GM12865 (cell line): ENCODE data around the gene GRID1.
"Not testable (repeated sequence)": the region's sequence is repeated elsewhere in the genome, so short reads cannot be mapped to it uniquely, and the experiment has no call there.

ENCODE experiments used
- DNase-seq: peaks from one replicate; pipeline ENCODE4 v3.0.0; 2010; ENCODE audit warnings: low read depth
- H3K4me3 ChIP-seq: 2 replicates; pipeline ENCODE4 v1.5.1; 2011; ENCODE audit warnings: mild to moderate bottlenecking, low read depth, low read length, control low read depth
- CTCF ChIP-seq: IDR thresholded peaks from 2 replicates; pipeline ENCODE4 v1.5.1; 2011; ENCODE audit warnings: low read length, control low read depth, low read depth, inconsistent platforms; ENCODE audit not compliant: insufficient read depth; ENCODE audit errors: missing control alignments

Gene GRID1

GRCh38 chr10:86113501-86113900 is 253.1 kb downstream of the GRID1 start:
- TF ChIP-seq CTCF, result no peak
- H3K4me3 ChIP-seq, result no peak overlapping the region
- no peak for DNase-seq

DNA sequence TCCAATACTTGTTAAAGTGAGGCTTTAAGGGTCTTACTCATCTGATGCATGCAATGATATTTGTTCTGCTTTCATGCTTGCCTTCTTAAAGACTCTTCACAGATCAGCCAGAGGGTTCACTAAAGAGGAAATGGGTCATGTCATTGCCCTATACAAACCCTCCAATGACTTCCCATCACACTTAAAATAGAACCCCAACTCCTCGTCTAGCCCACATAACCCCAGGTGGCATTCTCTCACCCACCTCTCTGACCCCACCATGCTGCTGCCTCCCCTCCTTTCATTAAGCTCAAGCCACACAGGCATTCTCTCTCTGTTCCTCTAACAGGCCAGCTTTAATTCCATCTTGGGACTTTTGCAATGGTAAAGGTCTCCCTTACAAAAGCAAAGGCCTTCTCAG is 253.6 kb downstream of the GRID1 start:
- no peak overlapping the region for H3K4me3 ChIP-seq
- no peak for TF ChIP-seq CTCF
- no peak for DNase-seq

DNA sequence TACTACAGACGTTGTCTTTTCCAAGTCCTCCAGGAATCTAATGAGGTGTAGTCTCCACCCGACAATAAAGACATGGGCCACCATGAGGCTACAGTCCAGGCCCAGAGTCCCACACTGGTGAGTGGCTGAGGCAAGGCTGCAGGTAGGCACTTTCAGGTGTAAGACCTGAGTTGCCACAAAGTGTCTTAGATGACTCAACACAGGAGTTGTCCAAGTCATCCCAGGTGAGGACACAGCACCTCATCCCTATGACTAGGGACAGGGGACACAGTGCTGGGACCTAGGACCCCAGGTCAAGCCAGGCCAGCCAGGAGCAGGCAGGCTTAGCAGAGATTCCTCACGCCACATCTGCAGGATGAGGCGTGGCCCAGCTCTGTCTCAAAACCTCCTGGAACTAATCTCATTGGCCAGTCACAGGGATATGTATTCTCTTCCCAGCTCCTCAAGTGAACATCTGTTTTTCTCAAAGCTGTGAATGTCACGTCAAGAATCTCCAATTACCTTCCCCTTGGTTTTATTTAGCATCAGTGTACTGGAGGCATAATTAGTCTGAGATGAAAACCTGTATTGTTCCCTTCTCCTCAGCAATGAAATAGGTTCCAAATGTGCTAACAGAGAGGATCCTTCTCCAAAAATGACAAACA is 254.6 kb downstream of the GRID1 start:
- DNase-seq, result no peak

DNA sequence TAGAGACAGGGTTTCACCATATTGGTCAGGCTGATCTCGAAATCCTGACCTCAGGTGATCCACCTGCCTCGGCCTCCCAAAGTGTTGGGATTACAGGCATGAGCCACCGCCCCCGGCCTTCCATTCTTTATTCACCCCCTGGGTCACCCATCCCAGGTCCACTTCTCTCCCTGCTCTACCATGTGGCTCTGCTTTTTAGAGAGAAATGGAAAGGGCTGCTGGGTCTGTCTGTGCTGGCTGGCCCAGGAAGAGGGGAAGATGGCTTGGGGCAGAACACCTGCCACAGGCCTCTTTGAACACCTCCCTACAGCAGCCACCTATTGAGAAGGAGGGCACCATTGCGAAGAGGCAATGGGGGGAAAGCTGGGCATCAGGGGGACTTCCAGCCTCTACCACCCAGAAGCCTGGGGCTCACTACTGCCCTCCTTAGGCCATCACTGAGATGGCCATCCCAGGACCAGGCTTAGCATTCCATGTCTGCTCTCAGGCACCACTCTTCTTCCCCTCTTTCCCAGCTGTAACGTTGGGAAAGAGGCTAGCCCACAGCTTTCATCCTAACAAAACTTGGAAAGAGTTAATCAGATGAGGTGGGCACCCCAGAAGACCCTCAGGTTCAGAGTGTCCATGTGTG is 256.3 kb downstream of the GRID1 start:
- no peak overlapping the region for H3K4me3 ChIP-seq
- peak; percentile 7 for DNase-seq
- peak; percentile 55 for TF ChIP-seq CTCF

More for the DNA sequence above, 254.6 kb downstream of the GRID1 start:
- no peak overlapping the region for H3K4me3 ChIP-seq
- TF ChIP-seq CTCF, result no peak

GRCh38 chr10:86109421-86109820 is 257.2 kb downstream of the GRID1 start:
- no peak for DNase-seq
- TF ChIP-seq CTCF, result no peak
- no peak overlapping the region for H3K4me3 ChIP-seq

DNA sequence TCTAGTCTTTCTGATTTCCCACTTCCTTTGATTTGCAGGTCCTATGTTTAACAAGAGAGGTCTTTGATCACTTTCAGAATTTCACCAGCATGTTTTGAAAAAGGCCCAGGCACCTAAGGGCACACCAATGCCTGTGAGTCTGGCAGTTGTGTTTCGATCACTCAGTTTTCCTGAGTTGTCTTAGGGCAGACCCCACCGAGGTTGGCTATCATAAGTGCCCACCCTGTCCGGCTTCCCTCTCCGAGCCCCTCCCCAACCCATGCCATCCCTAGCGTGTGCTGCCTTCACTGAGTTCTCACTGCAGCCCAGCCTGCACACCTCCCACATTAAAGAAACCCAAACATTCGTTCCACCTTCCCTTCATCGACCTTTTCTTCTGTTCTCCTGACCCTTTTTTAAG is 257.9 kb downstream of the GRID1 start:
- TF ChIP-seq CTCF, result no peak
- H3K4me3 ChIP-seq, result no peak overlapping the region
- DNase-seq, result no peak

- not testable (repeated sequence) for H3K4me3 ChIP-seq, DNase-seq
These were observed 258.8 kb downstream of the GRID1 start for GRCh38 chr10:86107611-86108310.
